HG02763 (cell line): ENCODE results near the gene ELOVL6.
A peak's percentile ranks its signal among the peaks of the same experiment; 100 is the strongest.
"Not testable (repeated sequence)": the region's sequence is repeated elsewhere in the genome, so short reads cannot be mapped to it uniquely, and the experiment has no call there.

Experiments used
- ATAC-seq: cut with Tn5 transposase; IDR thresholded peaks from one replicate; pipeline ENCODE4 v1.9.1; 2021; ENCODE audit warnings: mild to moderate bottlenecking, moderate library complexity; ENCODE audit not compliant: unreplicated experiment

The ELOVL6 gene, protein sequence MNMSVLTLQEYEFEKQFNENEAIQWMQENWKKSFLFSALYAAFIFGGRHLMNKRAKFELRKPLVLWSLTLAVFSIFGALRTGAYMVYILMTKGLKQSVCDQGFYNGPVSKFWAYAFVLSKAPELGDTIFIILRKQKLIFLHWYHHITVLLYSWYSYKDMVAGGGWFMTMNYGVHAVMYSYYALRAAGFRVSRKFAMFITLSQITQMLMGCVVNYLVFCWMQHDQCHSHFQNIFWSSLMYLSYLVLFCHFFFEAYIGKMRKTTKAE

GRCh38 chr4:110198435-110199416 is at the start of gene ELOVL6:
ELOVL6 (minus strand) TSS chr4:110198615; CDS start chr4:110198335, 280 bp downstream.
- peak; percentile 16 for ATAC-seq

DNA sequence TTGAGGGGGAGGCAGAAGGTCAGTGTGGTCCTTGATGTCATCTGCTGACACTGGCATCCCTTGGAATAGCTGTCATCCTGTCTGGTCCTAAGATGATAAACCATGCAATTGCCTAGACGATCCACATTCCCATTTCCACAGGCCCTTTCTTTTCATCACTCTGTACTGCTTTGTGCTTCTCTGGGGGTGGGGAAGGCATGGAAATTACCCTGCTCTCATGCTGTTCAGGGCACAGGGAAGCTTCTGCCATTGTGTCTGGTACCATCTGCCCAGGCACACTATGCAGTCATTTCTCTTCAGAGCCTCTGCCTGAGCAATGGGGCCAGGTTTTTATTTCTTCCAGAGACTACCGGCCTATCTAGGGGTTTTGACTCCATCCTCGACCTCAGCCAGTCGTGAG is 49.7 kb upstream of the ELOVL6 start:
- no peak for ATAC-seq

GRCh38 chr4:110247591-110247990 is 49.2 kb upstream of the ELOVL6 start:
- no peak for ATAC-seq

DNA sequence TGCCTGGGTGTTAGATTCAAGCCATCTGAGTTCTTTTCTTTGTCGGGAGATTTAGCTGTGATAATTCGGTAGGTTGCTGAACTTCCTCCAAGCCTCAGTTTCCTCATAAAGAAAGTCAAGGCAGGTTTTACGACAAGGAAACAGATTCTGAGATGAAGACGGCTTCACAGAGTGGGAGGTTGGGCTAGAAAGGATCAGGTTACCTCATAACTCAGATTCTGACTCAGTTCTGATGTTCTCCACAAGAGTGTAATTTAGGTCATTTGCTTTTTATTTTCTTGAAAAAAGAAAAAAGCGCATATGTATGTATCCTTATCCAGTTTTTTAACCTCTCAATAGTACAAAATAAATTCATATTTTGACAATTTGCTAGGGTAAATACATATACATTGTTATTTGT is 47.2 kb upstream of the ELOVL6 start:
- ATAC-seq: no peak

GRCh38 chr4:110236324-110236723 is 37.9 kb upstream of the ELOVL6 start:
- no peak for ATAC-seq

DNA sequence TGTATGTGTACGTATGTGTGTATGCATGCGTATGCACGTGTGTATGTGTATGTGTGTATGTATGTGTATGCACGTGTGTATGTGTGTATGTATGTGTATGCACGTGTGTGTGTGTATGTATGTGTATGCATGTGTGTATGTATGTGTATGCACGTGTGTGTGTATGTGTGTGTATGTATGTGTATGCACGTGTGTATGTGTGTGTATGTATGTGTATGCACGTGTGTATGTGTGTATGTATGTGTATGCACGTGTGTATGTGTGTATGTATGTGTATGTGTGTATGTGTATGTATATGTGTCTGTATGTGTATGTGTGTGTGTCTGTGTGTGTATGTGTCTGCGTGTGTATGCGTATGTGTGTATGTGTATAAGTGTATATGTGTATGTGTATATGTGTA is 35.2 kb upstream of the ELOVL6 start:
- not testable (repeated sequence) for ATAC-seq

GRCh38 chr4:110231869-110232268 is 33.5 kb upstream of the ELOVL6 start:
- ATAC-seq: no peak

- ATAC-seq: no peak
Measured at GRCh38 chr4:110229266-110229665, 30.9 kb upstream of the ELOVL6 start.

GRCh38 chr4:110224812-110225211 is 26.4 kb upstream of the ELOVL6 start:
- no peak for ATAC-seq

- ATAC-seq: no peak
Measured at GRCh38 chr4:110224142-110224541, 25.7 kb upstream of the ELOVL6 start.

DNA sequence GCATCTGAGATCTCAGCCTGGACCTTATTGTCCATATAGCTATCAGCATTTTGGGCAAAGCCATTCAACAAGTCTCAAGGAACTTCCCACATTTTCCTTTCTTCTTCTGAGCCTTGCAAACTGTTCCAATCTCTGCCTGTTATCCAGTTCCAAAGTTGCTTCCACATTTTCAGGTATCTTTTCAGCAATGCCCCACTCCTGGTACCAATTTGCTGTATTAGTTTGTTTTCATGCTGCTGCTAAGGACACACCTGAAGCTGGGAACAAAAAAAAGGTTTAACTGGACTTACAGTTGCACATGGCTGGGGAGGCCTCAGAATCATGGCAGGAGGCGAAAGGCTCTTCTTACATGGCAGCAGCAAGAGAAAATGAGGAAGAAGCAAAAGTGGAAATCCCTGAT is 20.5 kb upstream of the ELOVL6 start:
- ATAC-seq: not testable (repeated sequence)

DNA sequence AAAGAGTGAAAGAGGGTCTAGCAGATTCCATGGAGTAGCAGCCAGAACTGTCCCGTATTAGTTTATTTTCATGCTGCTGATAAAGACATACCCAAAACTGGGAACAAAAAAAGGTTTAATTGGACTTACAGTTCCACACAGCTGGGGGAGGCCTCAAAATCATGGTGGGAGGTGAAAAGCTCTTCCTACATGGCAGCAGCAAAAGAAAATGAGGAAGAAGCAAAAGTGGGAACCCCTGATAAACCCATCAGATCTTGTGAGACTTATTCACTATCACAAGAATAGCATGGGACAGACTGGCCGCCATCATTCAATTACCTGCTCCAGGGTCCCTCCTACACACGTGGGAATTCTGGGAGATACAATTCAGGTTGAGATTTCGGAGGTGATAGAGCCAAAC is 18.8 kb upstream of the ELOVL6 start:
- not testable (repeated sequence) for ATAC-seq

- no peak for ATAC-seq
Measured at GRCh38 chr4:110216129-110216528, 17.7 kb upstream of the ELOVL6 start.

DNA sequence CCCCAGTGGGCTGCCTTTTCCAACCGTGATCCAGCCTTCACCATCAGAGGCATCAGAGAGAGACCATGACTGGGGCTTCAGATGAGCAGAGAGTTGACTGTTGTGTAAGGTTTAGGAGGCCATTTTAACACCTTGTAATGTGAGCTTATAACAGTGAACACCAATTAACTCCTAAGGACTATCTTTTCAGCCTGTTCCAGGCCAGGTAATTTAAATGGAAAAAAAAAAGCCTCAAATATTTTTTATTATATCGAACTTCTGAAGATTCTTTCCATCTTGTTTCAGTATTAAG is 13.3 kb upstream of the ELOVL6 start:
- ATAC-seq: no peak

- no peak for ATAC-seq
Measured at GRCh38 chr4:110211007-110211769, 12.8 kb upstream of the ELOVL6 start.

DNA sequence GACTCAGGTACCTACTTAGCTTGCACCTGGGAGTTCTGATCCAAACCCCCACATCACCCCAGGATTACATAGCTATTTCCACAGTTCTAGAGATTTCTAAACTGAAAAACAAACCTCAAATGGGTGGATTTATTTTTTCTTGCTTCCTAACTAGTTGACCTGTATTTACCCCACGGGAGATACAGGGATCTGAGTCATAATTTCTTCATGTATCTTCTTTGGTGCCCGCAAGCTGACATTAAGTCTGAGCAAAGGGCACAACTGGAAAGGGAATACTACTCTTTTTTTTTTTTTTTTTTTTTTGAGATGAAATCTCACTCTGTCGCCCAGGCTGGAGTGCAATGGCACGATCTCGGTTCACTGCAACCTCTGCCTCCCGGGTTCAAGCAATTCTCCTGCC is 10.0 kb upstream of the ELOVL6 start:
- ATAC-seq: no peak

GRCh38 chr4:110207233-110207632 is 8.8 kb upstream of the ELOVL6 start:
- ATAC-seq: no peak

DNA sequence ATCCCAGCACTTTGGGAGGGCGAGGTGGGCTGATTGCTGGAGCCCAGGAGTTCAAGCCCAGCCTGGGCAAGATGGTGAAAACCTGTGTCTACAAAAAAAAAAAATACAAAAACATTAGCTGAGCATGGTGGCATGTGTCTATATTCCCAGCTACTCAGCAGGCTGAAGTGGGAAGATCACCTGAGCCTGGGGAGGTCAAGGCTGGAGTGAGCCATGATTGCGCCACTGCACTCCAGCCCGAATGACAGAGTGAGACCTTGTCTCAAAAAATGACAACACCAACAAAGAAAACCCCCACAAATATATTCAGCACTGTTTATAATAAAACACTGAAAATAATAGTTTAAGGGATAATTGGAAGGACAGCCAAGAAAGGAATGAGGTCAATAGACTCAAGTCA is 3.6 kb upstream of the ELOVL6 start:
- ATAC-seq: no peak

DNA sequence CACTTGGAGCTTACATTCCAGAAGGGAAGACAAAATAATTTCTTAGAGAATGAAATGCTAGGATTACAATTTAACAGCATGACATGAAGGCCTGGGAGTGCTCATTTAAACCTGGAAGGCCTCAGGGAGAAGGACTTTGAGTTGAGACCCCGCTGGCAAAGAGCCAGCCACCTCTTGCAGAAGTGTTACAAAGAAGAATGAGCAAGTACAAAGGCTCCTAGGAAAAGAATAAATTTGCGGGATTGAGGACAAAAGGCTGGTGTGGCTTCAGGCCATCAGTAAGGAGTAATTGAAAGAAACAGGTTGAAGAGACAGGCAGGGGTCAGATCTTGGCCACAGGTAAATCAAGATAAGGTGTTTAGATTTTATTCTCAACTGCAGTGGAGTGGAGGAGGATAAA is 3.1 kb upstream of the ELOVL6 start:
- ATAC-seq: no peak

DNA sequence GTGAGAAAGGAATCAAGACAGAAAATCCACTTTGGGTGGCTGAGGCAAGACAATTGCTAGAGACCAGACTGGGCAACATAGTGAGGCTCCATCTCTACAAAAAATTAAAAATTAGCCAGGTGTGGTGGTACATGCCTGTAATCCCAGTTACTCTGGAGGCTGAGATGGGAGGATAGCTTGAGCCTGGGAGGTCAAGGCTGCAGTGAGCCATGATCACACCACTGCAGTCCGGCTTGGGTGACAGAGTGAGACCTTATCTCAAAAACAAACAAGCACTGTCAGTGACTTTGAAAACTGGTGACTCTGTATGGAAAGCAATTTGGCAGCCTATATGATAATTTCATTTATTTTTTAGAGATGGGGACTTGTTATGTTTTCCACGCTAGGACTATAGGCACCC is 2.3 kb upstream of the ELOVL6 start:
- ATAC-seq: no peak

GRCh38 chr4:110198049-110198434 is 373 bp downstream of the ELOVL6 start:
- ATAC-seq: no peak
